CD4-positive, alpha-beta T cell (primary cell): ENCODE measurements around the gene TAF1B. TPM values are rescaled to one million over a fixed set of nuclear protein-coding genes. Genes with fewer than 3 reads are reported as not detected.

Source experiments
- ATAC-seq: fragments of 200-7000 bp; cut with Tn5 transposase; one replicate; pipeline ENCODE4 v1.10.0; 2022; ENCODE audit warnings: mild to moderate bottlenecking; ENCODE audit not compliant: poor library complexity
- CTCF ChIA-PET: fragments of 350-600 bp; sonication (Branson Sonifier 250); formaldehyde crosslinking; loops from one replicate; lab custom pipeline; 2021; ENCODE audit warnings: antibody characterized with exemption, inconsistent platforms; lab: Charles Lee
- POLR2A ChIA-PET: fragments of 350-600 bp; sonication (Branson Sonifier 250); formaldehyde crosslinking; loops from one replicate; lab custom pipeline; 2021; ENCODE audit warnings: antibody characterized with exemption, inconsistent platforms; lab: Charles Lee
- DNase-seq, 14 experiments: peaks; one replicate each; pipeline ENCODE4 v3.0.0-alpha.2; 2013 to 2020; ENCODE audit warnings: mixed read lengths in 2 of 14
- H3K27ac ChIP-seq, 2 donors: one replicate each; pipeline versions ENCODE4 v1.5.1 to v1.7.0; 2013; ENCODE audit warnings: low read length in 2 of 2, low read depth in 1 of 2, mild to moderate bottlenecking in 1 of 2
- H3K27me3 ChIP-seq, 2 experiments: 1 replicate in 1 of 2; 2 replicates in 1 of 2; pipeline versions ENCODE4 v1.6.1 to v1.7.0; 2013; ENCODE audit warnings: low read length in 2 of 2, control low read depth in 1 of 2, mild to moderate bottlenecking in 1 of 2, moderate library complexity in 1 of 2; ENCODE audit not compliant: insufficient read depth in 2 of 2, control insufficient read depth in 1 of 2
- H3K36me3 ChIP-seq: one replicate; pipeline ENCODE4 v1.6.1; 2013; ENCODE audit warnings: low read length, control low read depth; ENCODE audit not compliant: insufficient read depth
- H3K4me1 ChIP-seq: one replicate; pipeline ENCODE4 v1.6.1; 2013; ENCODE audit warnings: low read length, control low read depth; ENCODE audit not compliant: insufficient read depth
- H3K4me3 ChIP-seq: one replicate; pipeline ENCODE4 v1.5.1; 2013; ENCODE audit warnings: mild to moderate bottlenecking, low read length, moderate library complexity
- H3K9me3 ChIP-seq, 2 experiments: 1 replicate in 1 of 2; 2 replicates in 1 of 2; pipeline versions ENCODE4 v1.6.1 to v1.7.0; 2013; ENCODE audit warnings: low read length in 2 of 2, mild to moderate bottlenecking in 2 of 2, control low read depth in 1 of 2, moderate library complexity in 1 of 2; ENCODE audit not compliant: control insufficient read depth in 1 of 2, insufficient read depth in 1 of 2
- H3K27ac Mint-ChIP-seq: one replicate; pipeline ENCODE4 v1.8.0; 2020; ENCODE audit warnings: mixed read lengths
- H3K27me3 Mint-ChIP-seq: one replicate; pipeline ENCODE4 v1.8.0; 2021; ENCODE audit warnings: mixed read lengths
- H3K36me3 Mint-ChIP-seq: one replicate; pipeline ENCODE4 v1.8.0; 2021; ENCODE audit warnings: low read depth, mixed read lengths
- H3K4me1 Mint-ChIP-seq: one replicate; pipeline ENCODE4 v1.8.0; 2021; ENCODE audit warnings: low read depth, mixed read lengths
- H3K4me3 Mint-ChIP-seq: one replicate; pipeline ENCODE4 v1.8.0; 2020; ENCODE audit warnings: mild to moderate bottlenecking, mixed read lengths
- H3K9me3 Mint-ChIP-seq: one replicate; pipeline ENCODE4 v1.8.0; 2020; ENCODE audit warnings: mixed read lengths
- intact Hi-C, 2 experiments: fragments of 100-400 bp; cut with DNase I in 1 of 2; cut with micrococcal nuclease in 1 of 2; formaldehyde crosslinking; loops; one replicate each; pipeline versions ENCODE4 v1.15.1 to v1.9.0; 2023 to 2025; cut with DNase I, micrococcal nuclease
- total RNA-seq, 174 experiments: library from RNA in 2 of 174; stranded (reverse) in 2 of 174; gene quantifications; one replicate each; pipeline ENCODE4 v1.2.3 and lab custom pipeline; 2021 to 2026
- TF ChIP-seq, protein P1 (sequence below): fragments of 200-600 bp; IDR thresholded peaks from one replicate; pipeline ENCODE4 v1.8.0; 2022; ENCODE audit warnings: antibody characterized with exemption, mild to moderate bottlenecking

The TAF1B gene
- total RNA-seq, 2 experiments from 2014 or later: 9.9 to 10.8 TPM

DNA sequence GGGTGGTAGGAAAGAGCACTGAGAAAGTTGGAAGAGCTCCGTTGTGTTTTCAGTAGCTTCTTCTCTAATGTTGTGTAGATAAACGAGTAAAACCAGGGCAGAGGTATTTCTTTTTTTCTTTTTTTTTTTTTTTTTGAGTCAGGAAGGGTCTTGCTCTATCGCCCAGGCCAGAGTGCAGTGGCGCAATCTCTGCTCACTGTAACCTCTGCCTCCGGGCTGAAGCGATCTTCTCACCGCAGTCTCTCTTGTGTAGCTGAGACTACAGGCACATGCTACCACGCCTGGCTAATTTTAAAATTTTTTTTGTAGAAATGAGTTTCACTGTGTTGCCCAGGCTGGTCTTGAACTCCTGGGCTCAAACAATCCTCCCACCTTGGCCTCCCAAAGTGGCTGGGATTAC lies 114.8 kb downstream of the TAF1B start:
- H3K4me1 ChIP-seq: no peaks in the 10 kb centered on the region
- DNase-seq (no peak), ATAC-seq (no peak)
- H3K9me3 ChIP-seq: no peaks in the 10 kb centered on the region
- intact Hi-C loops: loop anchor here in 1 of 2 experiments (10.0 kb wide), 2 partner anchors 487 to 953 kb away; partner anchors contain the start of genes MBOAT2 and ODC1
- Mint-ChIP-seq H3K36me3 (no peaks in the 10 kb centered on the region), H3K9me3 (no peaks in the 10 kb centered on the region), H3K27me3 (peaks cover 39% of the 10 kb centered on the region), H3K4me3 (no peak overlapping the region), H3K4me1 (no peaks in the 10 kb centered on the region), H3K27ac (no peak overlapping the region)
- POLR2A ChIA-PET: no interaction called here
- TF ChIP-seq, protein P1, sequence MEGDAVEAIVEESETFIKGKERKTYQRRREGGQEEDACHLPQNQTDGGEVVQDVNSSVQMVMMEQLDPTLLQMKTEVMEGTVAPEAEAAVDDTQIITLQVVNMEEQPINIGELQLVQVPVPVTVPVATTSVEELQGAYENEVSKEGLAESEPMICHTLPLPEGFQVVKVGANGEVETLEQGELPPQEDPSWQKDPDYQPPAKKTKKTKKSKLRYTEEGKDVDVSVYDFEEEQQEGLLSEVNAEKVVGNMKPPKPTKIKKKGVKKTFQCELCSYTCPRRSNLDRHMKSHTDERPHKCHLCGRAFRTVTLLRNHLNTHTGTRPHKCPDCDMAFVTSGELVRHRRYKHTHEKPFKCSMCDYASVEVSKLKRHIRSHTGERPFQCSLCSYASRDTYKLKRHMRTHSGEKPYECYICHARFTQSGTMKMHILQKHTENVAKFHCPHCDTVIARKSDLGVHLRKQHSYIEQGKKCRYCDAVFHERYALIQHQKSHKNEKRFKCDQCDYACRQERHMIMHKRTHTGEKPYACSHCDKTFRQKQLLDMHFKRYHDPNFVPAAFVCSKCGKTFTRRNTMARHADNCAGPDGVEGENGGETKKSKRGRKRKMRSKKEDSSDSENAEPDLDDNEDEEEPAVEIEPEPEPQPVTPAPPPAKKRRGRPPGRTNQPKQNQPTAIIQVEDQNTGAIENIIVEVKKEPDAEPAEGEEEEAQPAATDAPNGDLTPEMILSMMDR: no peak
- no peaks in the 10 kb centered on the region for H3K36me3 ChIP-seq
- no peak overlapping the region for H3K27ac ChIP-seq
- H3K4me3 ChIP-seq: no peak overlapping the region
- no peaks in the 10 kb centered on the region for H3K27me3 ChIP-seq
- CTCF ChIA-PET: no interaction called here

DNA sequence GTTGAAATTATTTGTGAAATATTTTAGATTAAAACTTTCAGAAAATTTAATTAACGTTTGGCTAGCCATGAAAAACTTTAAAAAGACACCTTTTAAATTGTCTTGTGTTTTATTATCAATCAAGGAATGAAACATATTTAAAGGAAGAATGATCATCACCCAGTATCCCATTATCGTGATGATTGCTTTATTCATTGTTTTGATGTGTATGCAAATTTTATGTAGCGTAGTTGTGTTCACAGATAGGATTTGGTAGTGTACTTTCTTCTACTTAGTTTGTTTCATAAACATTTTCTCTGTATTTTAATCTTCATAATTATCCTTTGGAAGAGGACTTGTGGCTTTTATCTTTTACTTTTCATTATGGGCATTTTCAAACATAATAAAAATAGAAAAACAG lies 116.0 kb downstream of the TAF1B start:
- TF ChIP-seq, protein P1: no peak
- Histone ChIP-seq H3K36me3 (no peaks in the 10 kb centered on the region), H3K4me3 (no peak overlapping the region), H3K27me3 (no peaks in the 10 kb centered on the region), H3K4me1 (no peaks in the 10 kb centered on the region), H3K9me3 (no peaks in the 10 kb centered on the region), H3K27ac (no peak overlapping the region)
- H3K9me3 Mint-ChIP-seq: no peaks in the 10 kb centered on the region
- no peak overlapping the region for H3K4me3 Mint-ChIP-seq
- H3K4me1 Mint-ChIP-seq: no peaks in the 10 kb centered on the region
- DNase-seq: no peak
- no peak overlapping the region for H3K27ac Mint-ChIP-seq
- intact Hi-C loops: loop anchor here in 1 of 2 experiments (10.0 kb wide), 2 partner anchors 486 to 954 kb away; partner anchors contain the start of genes MBOAT2 and ODC1
- ChIA-PET POLR2A (no interaction called here), CTCF (no interaction called here)
- peaks cover 27% of the 10 kb centered on the region for H3K27me3 Mint-ChIP-seq
- ATAC-seq: no peak
- no peaks in the 10 kb centered on the region for H3K36me3 Mint-ChIP-seq

DNA sequence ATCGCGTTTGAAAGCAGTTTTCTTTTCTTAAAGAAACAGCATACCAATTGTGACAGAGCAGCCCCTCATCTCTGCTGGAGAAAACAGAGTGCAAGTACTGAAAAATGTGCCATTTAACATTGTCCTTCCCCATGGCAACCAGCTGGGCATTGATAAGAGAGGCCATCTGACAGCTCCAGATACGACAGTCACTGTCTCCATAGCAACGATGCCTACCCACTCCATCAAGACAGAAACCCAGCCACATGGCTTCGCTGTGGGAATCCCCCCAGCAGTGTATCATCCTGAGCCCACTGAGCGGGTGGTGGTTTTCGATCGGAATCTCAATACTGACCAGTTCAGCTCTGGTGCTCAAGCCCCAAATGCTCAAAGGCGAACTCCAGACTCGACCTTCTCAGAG lies 117.7 kb downstream of the TAF1B start:
- Mint-ChIP-seq H3K27ac (no peak overlapping the region), H3K4me1 (peaks cover 11% of the 10 kb centered on the region), H3K4me3 (no peak overlapping the region), H3K27me3 (peaks cover 13% of the 10 kb centered on the region), H3K36me3 (no peaks in the 10 kb centered on the region), H3K9me3 (no peaks in the 10 kb centered on the region)
- intact Hi-C loops: no loop called here
- no peak overlapping the region for H3K4me3 ChIP-seq
- ATAC-seq (no peak), DNase-seq (no peak)
- POLR2A ChIA-PET: no interaction called here
- no peaks in the 10 kb centered on the region for H3K36me3 ChIP-seq
- H3K4me1 ChIP-seq: peaks cover 3% of the 10 kb centered on the region
- no peak overlapping the region for H3K27ac ChIP-seq
- TF ChIP-seq, protein P1: no peak
- no peaks in the 10 kb centered on the region for H3K9me3 ChIP-seq
- CTCF ChIA-PET: interaction anchor here (2.0 kb wide), 1 partner anchor 23 kb away, joined by 10 read pairs; no protein-coding TSS in a partner anchor
- H3K27me3 ChIP-seq: no peaks in the 10 kb centered on the region
